A673 (cell line): ENCODE measurements around the gene CHRDL1. TPM values are rescaled to one million over a fixed set of nuclear protein-coding genes. Genes with fewer than 3 reads are reported as not detected.

Experiments
- Bru-seq: library from RNA; stranded (reverse); fragments of 400-500 nt; gene quantifications from one replicate; lab custom pipeline; 2021; lab: Mats Ljungman, UMichigan
- BruChase-seq, 2 experiments: library from RNA; stranded (reverse); fragments of 400-500 nt; gene quantifications; one replicate each; lab custom pipeline; 2021; lab: Mats Ljungman, UMichigan
- BruUV-seq: library from RNA; stranded (reverse); fragments of 400-500 nt; replicated peaks from 2 replicates; lab custom pipeline; 2021; lab: Mats Ljungman, UMichigan
- CTCF ChIA-PET: fragments of 300-600 bp; sonication (Branson Sonifier 250); formaldehyde crosslinking; loops from one replicate; lab custom pipeline; 2022; ENCODE audit warnings: antibody characterized with exemption; lab: Charles Lee
- POLR2A ChIA-PET: fragments of 300-600 bp; sonication (Branson Sonifier 250); formaldehyde crosslinking; loops from one replicate; lab custom pipeline; 2022; ENCODE audit warnings: antibody characterized with exemption; ENCODE audit not compliant: low non-redundant PET; lab: Charles Lee
- DNase-seq: peaks from one replicate; pipeline ENCODE4 v3.0.0-alpha.2; 2015; ENCODE audit warnings: low spot score
- H3K27ac ChIP-seq: fragments of 200-600 bp; sonication (generic); 2 replicates; pipeline ENCODE4 v1.5.1; 2016; ENCODE audit warnings: mixed run types, low read depth, mild to moderate bottlenecking, mixed read lengths, antibody characterized with exemption, low read length; ENCODE audit not compliant: poor library complexity, severe bottlenecking
- H3K27me3 ChIP-seq: fragments of 200-600 bp; sonication (generic); replicated peaks from 2 replicates; pipeline ENCODE4 v1.6.1; 2017; ENCODE audit warnings: mixed run types, low read depth, mild to moderate bottlenecking, mixed read lengths, antibody characterized with exemption, low read length; ENCODE audit not compliant: insufficient read depth, poor library complexity
- H3K36me3 ChIP-seq: fragments of 200-600 bp; sonication (generic); 2 replicates; pipeline ENCODE4 v1.6.1; 2016; ENCODE audit warnings: mixed run types, mild to moderate bottlenecking, mixed read lengths, antibody characterized with exemption, low read length; ENCODE audit not compliant: insufficient read depth, poor library complexity, severe bottlenecking
- H3K4me1 ChIP-seq: fragments of 200-600 bp; sonication (generic); 2 replicates; pipeline ENCODE4 v1.6.1; 2017; ENCODE audit warnings: mixed run types, mild to moderate bottlenecking, mixed read lengths, antibody characterized with exemption, low read length; ENCODE audit not compliant: insufficient read depth, poor library complexity, severe bottlenecking
- H3K4me3 ChIP-seq: fragments of 200-600 bp; sonication (generic); 2 replicates; pipeline ENCODE4 v1.5.1; 2016; ENCODE audit warnings: low read depth, mixed run types, mild to moderate bottlenecking, mixed read lengths, low read length; ENCODE audit not compliant: poor library complexity, severe bottlenecking
- H3K9me3 ChIP-seq: fragments of 200-600 bp; sonication (generic); 2 replicates; pipeline ENCODE4 v1.6.1; 2016; ENCODE audit warnings: mixed run types, low read depth, mild to moderate bottlenecking, mixed read lengths, antibody characterized with exemption, low read length; ENCODE audit not compliant: poor library complexity, severe bottlenecking
- EZH2 ChIP-seq: fragments of 200-600 bp; sonication (generic); IDR thresholded peaks from 2 replicates; pipeline ENCODE4 v1.6.1; 2017; ENCODE audit warnings: borderline replicate concordance, low read depth, mild to moderate bottlenecking, mixed read lengths, antibody characterized with exemption, low read length; ENCODE audit not compliant: poor library complexity, severe bottlenecking
- intact Hi-C: fragments of 100-400 bp; cut with micrococcal nuclease; formaldehyde crosslinking; loops from one replicate; pipeline ENCODE4 v1.10.0; 2022; ENCODE audit not compliant: unreplicated experiment
- long read RNA-seq: library from polyadenylated mRNA; stranded (forward); transcript quantifications from one replicate; pipeline ENCODE4 v2.0.0, GENCODE V29; 2022
- total RNA-seq: library from RNA; stranded (reverse); gene quantifications from 2 replicates; pipeline ENCODE4 v1.2.3, GENCODE V29; 2021
- TF ChIP-seq, protein P1 (sequence below): fragments of 300-800, 200-600 bp; sonication (generic); conservative IDR thresholded peaks from 2 replicates; pipeline ENCODE4 v1.5.1; 2017; ENCODE audit warnings: low read depth, mild to moderate bottlenecking, antibody characterized with exemption, low read length, moderate library complexity, mixed read lengths

The CHRDL1 gene, protein sequence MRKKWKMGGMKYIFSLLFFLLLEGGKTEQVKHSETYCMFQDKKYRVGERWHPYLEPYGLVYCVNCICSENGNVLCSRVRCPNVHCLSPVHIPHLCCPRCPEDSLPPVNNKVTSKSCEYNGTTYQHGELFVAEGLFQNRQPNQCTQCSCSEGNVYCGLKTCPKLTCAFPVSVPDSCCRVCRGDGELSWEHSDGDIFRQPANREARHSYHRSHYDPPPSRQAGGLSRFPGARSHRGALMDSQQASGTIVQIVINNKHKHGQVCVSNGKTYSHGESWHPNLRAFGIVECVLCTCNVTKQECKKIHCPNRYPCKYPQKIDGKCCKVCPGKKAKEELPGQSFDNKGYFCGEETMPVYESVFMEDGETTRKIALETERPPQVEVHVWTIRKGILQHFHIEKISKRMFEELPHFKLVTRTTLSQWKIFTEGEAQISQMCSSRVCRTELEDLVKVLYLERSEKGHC
- total RNA-seq, result 0.41 and 1.1 TPM in 2 replicates
- Bru-seq, nascent RNA, result percentile 17 among the genes with signal in this experiment
- percentile 9 among the genes with signal in this experiment for BruChase-seq, experiment 1, labeled RNA remaining after a 2-hour chase
- percentile 14 among the genes with signal in this experiment for BruChase-seq, experiment 2, labeled RNA remaining after a 6-hour chase
- long read RNA-seq, result 0 reads

DNA sequence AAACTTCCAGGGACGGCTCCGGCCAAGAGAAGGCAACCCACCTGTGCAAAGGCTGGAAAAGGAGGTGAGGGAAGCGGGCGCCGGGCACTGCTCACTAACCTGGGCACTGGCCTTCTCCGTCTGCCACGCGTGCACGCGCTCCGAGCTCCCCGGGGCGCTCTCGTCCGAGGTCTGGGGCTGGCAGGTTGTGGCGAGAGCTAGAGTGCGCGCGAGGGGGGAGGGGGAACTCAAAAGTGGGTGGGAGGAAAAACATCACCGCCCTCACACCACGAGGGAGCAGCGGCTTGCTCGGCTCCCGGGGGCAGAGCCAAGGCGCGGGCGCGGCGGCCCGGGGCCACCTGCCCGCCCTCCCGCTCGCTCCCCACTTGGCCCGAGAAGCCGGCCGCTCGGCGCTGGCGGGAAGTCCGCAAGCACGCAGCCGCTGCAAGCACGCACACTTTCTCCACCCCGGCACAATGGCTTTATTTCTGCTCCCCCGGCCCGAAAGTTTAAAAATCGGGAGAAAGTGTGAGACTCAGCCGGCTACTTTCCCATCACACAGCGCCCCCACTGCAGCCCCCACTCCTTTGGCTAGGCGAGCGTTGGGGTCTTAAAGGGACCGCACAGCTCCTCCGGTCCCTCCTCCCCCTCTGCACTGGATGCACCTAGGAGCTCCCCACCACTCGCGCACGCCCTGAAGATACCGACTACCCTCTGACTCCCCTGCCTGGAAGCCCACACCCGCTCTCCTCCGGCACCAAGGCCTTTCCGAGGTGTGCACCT is at the start of gene CHRDL1:
Gene CHRDL1 (minus strand): TSS at position 173 of the 762 bp plus-strand sequence. CDS start 3,636 bp downstream, outside the sequence.
- Histone ChIP-seq H3K4me1 (no peaks in the 10 kb centered on the region), H3K27ac (no peak within 1 kb of the TSS), H3K9me3 (no peaks in the 10 kb centered on the region), H3K36me3 (no peaks in the 10 kb centered on the region), H3K27me3 (peaks cover 51% of the 10 kb centered on the region), H3K4me3 (peak within 1 kb of the TSS; percentile 21)
- no peak for TF ChIP-seq EZH2
- TF ChIP-seq, protein P1, sequence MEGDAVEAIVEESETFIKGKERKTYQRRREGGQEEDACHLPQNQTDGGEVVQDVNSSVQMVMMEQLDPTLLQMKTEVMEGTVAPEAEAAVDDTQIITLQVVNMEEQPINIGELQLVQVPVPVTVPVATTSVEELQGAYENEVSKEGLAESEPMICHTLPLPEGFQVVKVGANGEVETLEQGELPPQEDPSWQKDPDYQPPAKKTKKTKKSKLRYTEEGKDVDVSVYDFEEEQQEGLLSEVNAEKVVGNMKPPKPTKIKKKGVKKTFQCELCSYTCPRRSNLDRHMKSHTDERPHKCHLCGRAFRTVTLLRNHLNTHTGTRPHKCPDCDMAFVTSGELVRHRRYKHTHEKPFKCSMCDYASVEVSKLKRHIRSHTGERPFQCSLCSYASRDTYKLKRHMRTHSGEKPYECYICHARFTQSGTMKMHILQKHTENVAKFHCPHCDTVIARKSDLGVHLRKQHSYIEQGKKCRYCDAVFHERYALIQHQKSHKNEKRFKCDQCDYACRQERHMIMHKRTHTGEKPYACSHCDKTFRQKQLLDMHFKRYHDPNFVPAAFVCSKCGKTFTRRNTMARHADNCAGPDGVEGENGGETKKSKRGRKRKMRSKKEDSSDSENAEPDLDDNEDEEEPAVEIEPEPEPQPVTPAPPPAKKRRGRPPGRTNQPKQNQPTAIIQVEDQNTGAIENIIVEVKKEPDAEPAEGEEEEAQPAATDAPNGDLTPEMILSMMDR, result no peak
- DNase-seq, result peak; percentile 9
- ChIA-PET CTCF (no interaction called here), POLR2A (no interaction called here)
- intact Hi-C loops, result no loop called here
- BruUV-seq, result no TSS peak

DNA sequence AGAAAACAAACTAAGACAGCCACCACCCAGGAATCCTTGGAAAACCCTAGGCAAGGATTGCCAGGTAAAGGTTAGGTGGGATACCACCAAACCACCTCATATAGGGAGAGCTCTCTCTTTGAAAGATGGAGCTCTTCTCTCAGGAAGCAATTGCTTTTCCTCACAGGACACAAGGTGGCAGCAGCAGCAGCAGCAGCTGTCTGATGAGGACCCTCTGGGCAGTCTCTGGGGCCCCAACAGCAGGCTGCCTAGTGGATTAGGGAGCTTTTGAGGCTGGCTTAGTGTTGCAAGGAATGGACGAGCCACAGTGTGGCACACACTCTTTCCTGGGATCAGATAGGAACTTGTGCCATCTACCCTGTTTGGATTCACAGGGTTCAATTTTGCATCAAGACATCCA is 41.4 kb upstream of the CHRDL1 start:
- CTCF ChIA-PET, result interaction anchor here (0.6 to 2.0 kb wide), 3 partner anchors 10 to 263 kb away, joined by 3 to 10 read pairs (median 5); no protein-coding TSS in a partner anchor
- Histone ChIP-seq H3K4me3 (no peak overlapping the region), H3K27ac (no peak overlapping the region), H3K27me3 (no peaks in the 10 kb centered on the region), H3K36me3 (no peaks in the 10 kb centered on the region), H3K9me3 (no peaks in the 10 kb centered on the region), H3K4me1 (no peaks in the 10 kb centered on the region)
- TF ChIP-seq, protein P1, result peak; percentile 55
- TF ChIP-seq EZH2, result no peak
- intact Hi-C loops, result no loop called here
- BruUV-seq, result no TSS peak
- POLR2A ChIA-PET, result no interaction called here
- DNase-seq, result peak; percentile 29

DNA sequence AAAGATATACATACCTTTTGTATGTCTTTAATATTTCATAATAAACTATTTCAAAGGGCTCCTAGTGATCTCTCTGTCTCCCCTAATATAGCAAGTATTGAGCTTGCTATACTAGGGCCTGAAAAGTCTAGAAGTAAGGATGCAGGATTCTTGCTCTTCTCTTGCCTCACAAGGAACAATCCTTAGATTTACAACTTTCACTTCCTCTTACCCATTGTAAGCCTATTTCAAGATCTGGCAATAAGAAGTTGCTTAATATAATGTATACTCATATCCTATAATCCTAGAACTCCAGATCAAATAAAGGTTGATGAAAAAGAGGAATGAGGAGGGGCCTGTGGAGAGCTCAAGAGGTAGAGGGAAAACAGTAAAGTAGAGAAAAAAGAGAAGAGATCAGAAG is 40.8 kb upstream of the CHRDL1 start:
- TF ChIP-seq, protein P1, result no peak
- no peak for TF ChIP-seq EZH2
- no peak for DNase-seq
- no peaks in the 10 kb centered on the region for H3K4me1 ChIP-seq
- ChIA-PET CTCF (interaction anchor here (0.6 to 2.0 kb wide), 3 partner anchors 11 to 264 kb away, joined by 3 to 10 read pairs (median 5); no protein-coding TSS in a partner anchor), POLR2A (no interaction called here)
- intact Hi-C loops, result no loop called here
- no peaks in the 10 kb centered on the region for H3K9me3 ChIP-seq
- H3K36me3 ChIP-seq, result no peaks in the 10 kb centered on the region
- no TSS peak for BruUV-seq
- no peak overlapping the region for H3K4me3 ChIP-seq
- no peak overlapping the region for H3K27ac ChIP-seq
- no peaks in the 10 kb centered on the region for H3K27me3 ChIP-seq
